Measurements from ENCODE around the gene MYRIP.
"Not testable (repeated sequence)": the region's sequence is repeated elsewhere in the genome, so short reads cannot be mapped to it uniquely, and the experiment has no call there.

DNA sequence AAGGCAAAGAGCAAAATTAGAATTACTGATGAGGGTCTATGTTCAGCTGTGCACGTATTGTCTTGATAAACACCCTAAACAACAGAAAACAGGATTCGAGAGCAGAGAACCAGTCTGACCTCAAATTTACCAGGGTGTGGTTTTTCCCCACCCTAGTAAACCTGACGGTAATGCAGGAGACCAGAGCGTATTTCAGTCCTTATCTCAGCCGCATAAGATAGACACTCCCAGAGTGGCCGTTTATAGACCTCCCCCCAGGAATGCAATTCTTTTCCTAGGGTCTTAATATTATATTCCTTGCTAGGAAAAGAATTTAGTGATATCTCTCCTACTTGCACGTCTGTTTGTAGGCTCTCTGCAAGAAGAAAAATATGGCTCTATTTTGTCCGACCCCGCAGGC lies 216.5 kb downstream of the MYRIP start:
- TF ChIP-seq ZFX (IDR thresholded peaks at IDR 0.05); REST (IDR thresholded peaks at IDR 0.05; ENCODE audit: low read depth): not testable (repeated sequence)

All from HCT116 (cell line).